Dendritic cell treated with granulocyte-macrophage colony-stimulating factor and Interleukin-4, amounts not matched to agents 40 ng/mL and 50 ng/mL, for 4 days (primary cell): ENCODE data around the gene MAN1B1.
"Not testable (repeated sequence)": the region's sequence is repeated elsewhere in the genome, so short reads cannot be mapped to it uniquely, and the experiment has no call there.

ENCODE experiments used
- H3K27ac Mint-ChIP-seq: one replicate; pipeline ENCODE4 v1.8.0; 2022; ENCODE audit warnings: mild to moderate bottlenecking, mixed read lengths
- H3K27me3 Mint-ChIP-seq: one replicate; pipeline ENCODE4 v1.8.0; 2022; ENCODE audit warnings: mild to moderate bottlenecking, mixed read lengths
- H3K36me3 Mint-ChIP-seq: one replicate; pipeline ENCODE4 v1.8.0; 2022; ENCODE audit warnings: low read depth, mixed read lengths
- H3K4me1 Mint-ChIP-seq: one replicate; pipeline ENCODE4 v1.8.0; 2022; ENCODE audit warnings: low read depth, mixed read lengths
- H3K4me3 Mint-ChIP-seq: one replicate; pipeline ENCODE4 v1.8.0; 2022; ENCODE audit warnings: mild to moderate bottlenecking, moderate library complexity, mixed read lengths
- H3K9me3 Mint-ChIP-seq: one replicate; pipeline ENCODE4 v1.8.0; 2022; ENCODE audit warnings: mixed read lengths
- intact Hi-C: fragments of 100-400 bp; cut with micrococcal nuclease; formaldehyde crosslinking; loops from one replicate; pipeline ENCODE4 v1.15.0; 2022

Gene MAN1B1

GRCh38 chr9:137112564-137113384 is 26.0 kb downstream of the MAN1B1 start:
- Mint-ChIP-seq H3K4me3 (peak overlapping the region; percentile 64), H3K4me1 (peaks cover 19% of the 10 kb centered on the region), H3K9me3 (no peaks in the 10 kb centered on the region), H3K27me3 (peaks cover 15% of the 10 kb centered on the region), H3K27ac (no peak overlapping the region), H3K36me3 (no peaks in the 10 kb centered on the region)
- intact Hi-C loops = no loop called here

GRCh38 chr9:137113385-137114159 is 26.8 kb downstream of the MAN1B1 start:
- peak overlapping the region; percentile 46 for H3K27ac Mint-ChIP-seq
- peak overlapping the region; percentile 64 for H3K4me3 Mint-ChIP-seq
- no peaks in the 10 kb centered on the region for H3K36me3 Mint-ChIP-seq
- no peaks in the 10 kb centered on the region for H3K9me3 Mint-ChIP-seq
- peaks cover 19% of the 10 kb centered on the region for H3K4me1 Mint-ChIP-seq
- intact Hi-C loops = loop anchor here (1.0 kb wide), 1 partner anchor 27 kb away; the partner anchor contains the start of gene MAN1B1
- peaks cover 15% of the 10 kb centered on the region for H3K27me3 Mint-ChIP-seq

- H3K36me3 Mint-ChIP-seq = no peaks in the 10 kb centered on the region
- H3K9me3 Mint-ChIP-seq = no peaks in the 10 kb centered on the region
- intact Hi-C loops = loop anchor here (1.0 kb wide), 1 partner anchor 28 kb away; the partner anchor contains the start of gene MAN1B1
- H3K4me3 Mint-ChIP-seq = peak overlapping the region; percentile 69
- H3K27me3 Mint-ChIP-seq = peaks cover 15% of the 10 kb centered on the region
- no peak overlapping the region for H3K27ac Mint-ChIP-seq
- peaks cover 19% of the 10 kb centered on the region for H3K4me1 Mint-ChIP-seq
These were observed 27.4 kb downstream of the MAN1B1 start for GRCh38 chr9:137114220-137114612.

- no peaks in the 10 kb centered on the region for H3K36me3 Mint-ChIP-seq
- H3K4me1 Mint-ChIP-seq = peaks cover 19% of the 10 kb centered on the region
- H3K9me3 Mint-ChIP-seq = no peaks in the 10 kb centered on the region
- H3K27ac Mint-ChIP-seq = peak within 1 kb of the TSS; percentile 46
- peak within 1 kb of the TSS; percentile 69 for H3K4me3 Mint-ChIP-seq
- peaks cover 15% of the 10 kb centered on the region for H3K27me3 Mint-ChIP-seq
- intact Hi-C loops = loop anchor here (1.0 kb wide), 1 partner anchor 29 kb away; the partner anchor contains the start of gene MAN1B1
These were observed 28.0 kb downstream of the MAN1B1 start, which contains the start of gene DPP7 for GRCh38 chr9:137114613-137115393. DPP7 (minus strand) TSS chr9:137114733; CDS start chr9:137114713, 20 bp downstream.

DNA sequence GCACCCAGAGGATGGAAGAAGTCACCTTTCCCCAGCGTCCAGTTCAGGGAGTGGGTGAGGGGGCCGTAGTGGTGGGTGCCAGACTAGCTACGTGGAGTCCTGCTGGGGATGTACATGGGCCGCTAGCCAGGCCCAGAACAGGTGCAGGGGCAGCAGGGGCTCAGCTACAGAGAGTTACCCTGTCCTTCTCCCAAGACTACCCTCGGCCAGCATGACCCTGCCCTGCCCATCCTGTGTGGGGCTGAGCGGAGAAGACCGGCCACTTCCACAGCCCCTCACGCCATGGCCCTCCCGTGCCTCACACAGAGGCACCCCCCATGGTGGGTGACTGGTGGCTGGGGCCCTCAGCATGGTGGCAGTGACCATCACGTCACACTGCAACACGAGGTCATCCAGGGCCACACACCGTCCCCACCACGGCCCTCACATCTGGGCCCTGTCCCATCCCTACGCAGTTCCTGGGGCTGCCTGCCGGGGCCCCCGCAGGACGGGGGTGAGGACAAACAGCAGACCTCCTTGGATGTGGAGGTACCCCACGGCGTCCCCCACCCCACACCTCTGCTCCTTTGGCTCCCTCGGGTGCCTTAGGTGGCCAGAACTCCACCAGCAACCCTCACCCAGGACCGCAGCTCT is 28.7 kb downstream of the MAN1B1 start:
- peaks cover 19% of the 10 kb centered on the region for H3K4me1 Mint-ChIP-seq
- intact Hi-C loops = no loop called here
- H3K27ac Mint-ChIP-seq = no peak overlapping the region
- H3K9me3 Mint-ChIP-seq = no peaks in the 10 kb centered on the region
- H3K27me3 Mint-ChIP-seq = peaks cover 19% of the 10 kb centered on the region
- no peaks in the 10 kb centered on the region for H3K36me3 Mint-ChIP-seq
- H3K4me3 Mint-ChIP-seq = no peak overlapping the region

DNA sequence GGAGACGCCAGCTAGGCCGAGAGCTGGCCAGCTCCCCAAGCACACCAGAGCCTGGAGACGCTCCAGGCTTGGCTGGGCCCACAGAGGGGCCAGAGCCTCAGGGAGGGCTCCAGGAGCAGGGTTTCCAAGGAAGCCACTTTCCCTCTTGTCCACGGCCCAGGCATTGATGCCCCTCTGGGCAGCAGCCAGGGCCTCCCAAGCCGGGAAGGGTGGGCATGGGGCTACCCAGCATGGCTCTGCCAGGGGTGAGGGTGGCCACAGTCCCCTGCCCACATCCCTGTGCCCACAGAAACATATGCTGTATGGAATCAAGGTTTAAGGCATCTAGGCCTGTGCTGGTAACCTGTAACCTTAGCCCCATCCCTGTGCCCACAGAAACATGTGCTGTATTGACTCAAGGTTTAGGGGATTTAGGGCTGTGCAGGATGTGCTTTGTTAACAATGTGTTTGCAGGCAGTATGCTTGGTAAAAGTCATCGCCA is 29.3 kb downstream of the MAN1B1 start:
- Mint-ChIP-seq H3K27ac (no peak overlapping the region), H3K4me3 (no peak overlapping the region), H3K36me3 (no peaks in the 10 kb centered on the region), H3K27me3 (peaks cover 19% of the 10 kb centered on the region), H3K9me3 (no peaks in the 10 kb centered on the region), H3K4me1 (peaks cover 19% of the 10 kb centered on the region)
- intact Hi-C loops = no loop called here

GRCh38 chr9:137116728-137117127 is 29.9 kb downstream of the MAN1B1 start:
- Mint-ChIP-seq H3K27ac (no peak overlapping the region), H3K36me3 (no peaks in the 10 kb centered on the region), H3K9me3 (no peaks in the 10 kb centered on the region), H3K4me1 (peaks cover 19% of the 10 kb centered on the region), H3K4me3 (no peak overlapping the region), H3K27me3 (peaks cover 19% of the 10 kb centered on the region)
- intact Hi-C loops = no loop called here

GRCh38 chr9:137117269-137117731 is 30.5 kb downstream of the MAN1B1 start:
- no peaks in the 10 kb centered on the region for H3K36me3 Mint-ChIP-seq
- no peak overlapping the region for H3K27ac Mint-ChIP-seq
- H3K9me3 Mint-ChIP-seq = no peaks in the 10 kb centered on the region
- peaks cover 19% of the 10 kb centered on the region for H3K27me3 Mint-ChIP-seq
- H3K4me3 Mint-ChIP-seq = no peak overlapping the region
- peaks cover 24% of the 10 kb centered on the region for H3K4me1 Mint-ChIP-seq
- intact Hi-C loops = no loop called here

DNA sequence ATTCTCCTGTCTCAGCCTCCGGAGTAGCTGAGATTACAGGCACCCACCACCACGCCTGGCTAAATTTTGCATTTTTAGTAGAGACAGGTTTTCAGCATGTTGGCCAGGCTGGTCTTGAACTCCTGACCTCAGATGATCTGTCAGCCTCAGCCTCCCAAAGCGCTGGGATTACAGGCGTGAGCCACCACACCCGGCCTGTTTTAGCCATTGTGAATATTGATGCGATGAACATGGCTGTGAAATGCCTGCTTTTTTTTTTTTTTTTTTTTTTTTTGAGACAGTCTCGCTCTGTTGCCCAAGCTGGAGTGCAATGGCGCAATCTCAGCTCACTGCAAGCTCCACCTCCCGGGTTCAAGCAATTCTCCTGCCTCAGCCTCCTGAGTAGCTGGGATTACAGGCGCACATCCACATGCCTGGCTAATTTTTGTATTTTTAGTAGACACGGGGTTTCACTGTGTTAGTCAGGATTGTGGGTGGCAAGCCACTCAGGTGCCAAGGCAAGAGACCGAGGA is 31.4 kb downstream of the MAN1B1 start:
- H3K27ac Mint-ChIP-seq = not testable (repeated sequence)

GRCh38 chr9:137121927-137122795 is 35.4 kb downstream of the MAN1B1 start:
- not testable (repeated sequence) for H3K36me3 Mint-ChIP-seq, H3K4me3 Mint-ChIP-seq
- intact Hi-C loops = loop anchor here (10.0 kb wide), 1 partner anchor 53 kb away; the partner anchor contains the start of genes LRRC26 and TMEM210

More for the DNA sequence above, 31.4 kb downstream of the MAN1B1 start:
- H3K36me3 Mint-ChIP-seq, H3K4me3 Mint-ChIP-seq, H3K9me3 Mint-ChIP-seq: not testable (repeated sequence)
- Mint-ChIP-seq H3K4me1 (peaks cover 19% of the 10 kb centered on the region), H3K27me3 (peaks cover 19% of the 10 kb centered on the region)
- intact Hi-C loops = loop anchor here (2.0 kb wide), 1 partner anchor 109 kb away; the partner anchor contains the start of gene RNF224

GRCh38 chr9:137122796-137123467 is 36.1 kb downstream of the MAN1B1 start:
- not testable (repeated sequence) for H3K36me3 Mint-ChIP-seq, H3K27me3 Mint-ChIP-seq, H3K9me3 Mint-ChIP-seq, H3K27ac Mint-ChIP-seq, H3K4me3 Mint-ChIP-seq
- intact Hi-C loops = loop anchor here (10.0 kb wide), 1 partner anchor 52 kb away; the partner anchor contains the start of genes LRRC26 and TMEM210
- peaks cover 18% of the 10 kb centered on the region for H3K4me1 Mint-ChIP-seq

More at GRCh38 chr9:137121927-137122795, 35.4 kb downstream of the MAN1B1 start:
- H3K4me1 Mint-ChIP-seq = peaks cover 13% of the 10 kb centered on the region
- H3K9me3 Mint-ChIP-seq, H3K27ac Mint-ChIP-seq, H3K27me3 Mint-ChIP-seq: not testable (repeated sequence)
